B cell (primary cell): ENCODE results near the gene RASA2.

ENCODE experiments used
- EZH2 ChIP-seq: IDR thresholded peaks from 2 replicates; pipeline ENCODE4 v1.6.1; 2012; ENCODE audit warnings: borderline replicate concordance, low read depth, mild to moderate bottlenecking, moderate library complexity, low read length; ENCODE audit not compliant: insufficient read depth, poor library complexity, severe bottlenecking
- TF ChIP-seq, protein P1 (sequence below): fragments of 200-600 bp; IDR thresholded peaks from one replicate; pipeline ENCODE4 v1.8.0; 2022; ENCODE audit warnings: antibody characterized with exemption, mild to moderate bottlenecking

DNA sequence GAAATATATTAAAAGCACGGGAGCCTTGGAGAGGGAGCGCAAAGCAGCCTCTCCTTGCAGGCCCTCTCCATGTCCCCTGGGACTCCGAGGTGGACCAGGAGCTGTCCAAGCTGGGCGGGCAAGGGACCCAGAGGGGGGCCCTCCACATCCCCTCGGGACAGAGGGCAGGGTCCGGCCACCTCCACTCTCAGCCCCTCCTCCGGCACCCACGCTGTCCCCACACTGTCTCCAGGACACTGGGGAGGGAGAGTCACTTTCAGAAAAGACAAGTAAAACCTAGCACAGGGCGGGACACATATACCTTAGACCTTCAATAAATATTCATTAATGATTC, 173.8 kb downstream of the RASA2 start:
- TF ChIP-seq, protein P1, sequence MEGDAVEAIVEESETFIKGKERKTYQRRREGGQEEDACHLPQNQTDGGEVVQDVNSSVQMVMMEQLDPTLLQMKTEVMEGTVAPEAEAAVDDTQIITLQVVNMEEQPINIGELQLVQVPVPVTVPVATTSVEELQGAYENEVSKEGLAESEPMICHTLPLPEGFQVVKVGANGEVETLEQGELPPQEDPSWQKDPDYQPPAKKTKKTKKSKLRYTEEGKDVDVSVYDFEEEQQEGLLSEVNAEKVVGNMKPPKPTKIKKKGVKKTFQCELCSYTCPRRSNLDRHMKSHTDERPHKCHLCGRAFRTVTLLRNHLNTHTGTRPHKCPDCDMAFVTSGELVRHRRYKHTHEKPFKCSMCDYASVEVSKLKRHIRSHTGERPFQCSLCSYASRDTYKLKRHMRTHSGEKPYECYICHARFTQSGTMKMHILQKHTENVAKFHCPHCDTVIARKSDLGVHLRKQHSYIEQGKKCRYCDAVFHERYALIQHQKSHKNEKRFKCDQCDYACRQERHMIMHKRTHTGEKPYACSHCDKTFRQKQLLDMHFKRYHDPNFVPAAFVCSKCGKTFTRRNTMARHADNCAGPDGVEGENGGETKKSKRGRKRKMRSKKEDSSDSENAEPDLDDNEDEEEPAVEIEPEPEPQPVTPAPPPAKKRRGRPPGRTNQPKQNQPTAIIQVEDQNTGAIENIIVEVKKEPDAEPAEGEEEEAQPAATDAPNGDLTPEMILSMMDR, result no peak
- no peak for TF ChIP-seq EZH2
